ENCODE data around the gene QPCT.

The QPCT gene

GRCh38 chr2:37325625-37326071 lies 18.8 kb upstream of the QPCT start:
- no peak for FAIRE-seq

DNA sequence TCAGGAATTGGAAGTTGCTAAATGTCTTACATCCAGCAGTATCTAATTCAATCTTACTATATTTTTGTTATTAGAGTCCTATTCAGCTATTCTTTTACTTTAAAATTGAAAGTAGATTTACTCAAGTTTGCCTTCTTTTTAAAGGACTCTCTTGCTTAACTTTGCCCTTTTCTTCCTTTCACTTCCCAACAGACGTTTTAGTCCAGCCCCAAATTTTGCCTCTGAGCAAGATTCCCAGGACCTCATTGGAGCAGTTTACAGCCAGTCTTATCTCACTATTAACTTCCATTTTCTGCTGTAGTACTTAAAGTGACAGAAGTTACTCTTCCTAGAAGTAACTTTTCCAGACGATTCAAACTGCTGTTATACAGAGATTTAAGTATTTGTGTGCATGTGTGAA lies 18.1 kb upstream of the QPCT start:
- no peak for FAIRE-seq

- no peak for FAIRE-seq
Observed at GRCh38 chr2:37326866-37327634, 17.4 kb upstream of the QPCT start.

GRCh38 chr2:37330681-37331080 lies 13.7 kb upstream of the QPCT start:
- FAIRE-seq, result no peak

DNA sequence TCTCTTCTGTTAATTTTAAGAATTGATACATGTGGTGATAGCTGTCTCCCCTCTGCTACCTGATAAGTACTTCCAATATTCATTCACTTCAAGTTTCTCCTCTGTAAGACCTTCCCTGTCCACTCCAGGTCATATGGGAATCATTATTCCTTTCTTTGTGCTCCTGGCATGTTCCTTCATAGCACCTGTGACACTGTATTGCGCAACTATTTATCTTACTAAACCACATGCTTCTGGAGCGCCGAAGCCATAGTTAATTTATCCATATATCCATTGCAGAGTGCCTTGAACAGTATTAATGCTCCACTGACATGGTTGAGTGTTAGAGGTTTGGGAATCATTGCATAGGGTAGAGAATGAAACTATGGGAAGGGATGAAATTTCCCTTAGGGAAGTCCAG lies 11.9 kb upstream of the QPCT start:
- no peak for FAIRE-seq

DNA sequence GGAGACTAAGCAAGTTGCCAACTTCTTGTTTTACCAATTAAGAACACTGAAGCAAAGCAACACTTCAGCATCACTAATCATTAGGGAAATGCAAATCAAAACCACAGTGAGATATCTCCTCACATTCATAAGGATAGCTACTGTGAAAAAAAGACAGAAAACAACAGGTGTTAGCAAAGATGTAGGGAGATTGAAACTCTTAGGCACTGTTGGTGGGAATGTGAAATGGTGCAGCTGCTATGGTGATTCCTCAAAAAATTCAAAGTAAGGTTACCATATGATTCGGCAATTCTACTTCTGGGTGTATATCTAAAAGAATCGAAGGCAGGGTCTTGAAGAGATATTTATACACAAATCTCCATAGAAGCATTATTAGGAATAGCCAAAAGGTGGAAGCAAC lies 11.2 kb upstream of the QPCT start:
- FAIRE-seq, result no peak

GRCh38 chr2:37335604-37336003 lies 8.8 kb upstream of the QPCT start:
- FAIRE-seq, result no peak

GRCh38 chr2:37337620-37338280 lies 6.7 kb upstream of the QPCT start:
- FAIRE-seq, result no peak

- no peak for FAIRE-seq
Observed at GRCh38 chr2:37338933-37339332, 5.5 kb upstream of the QPCT start.

DNA sequence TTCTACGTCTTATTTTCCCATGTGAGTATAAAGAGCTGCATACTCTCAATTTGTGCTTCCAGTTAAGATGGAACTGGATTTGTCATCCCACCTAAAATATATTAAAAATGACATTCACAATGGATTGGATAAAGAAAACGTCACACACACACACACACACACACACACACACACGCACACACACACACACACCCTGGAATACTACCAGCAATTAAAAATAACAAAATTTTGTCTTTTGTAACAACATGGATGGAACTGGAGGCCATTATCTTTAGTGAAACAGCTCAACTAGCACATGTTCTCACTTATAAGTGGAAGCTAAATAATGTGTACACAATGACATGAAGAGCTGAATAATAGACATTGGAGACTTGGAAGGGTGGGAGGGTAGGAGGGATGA lies 3.8 kb upstream of the QPCT start:
- FAIRE-seq, result no peak

- no peak for FAIRE-seq
Observed at GRCh38 chr2:37342591-37343220, 1.7 kb upstream of the QPCT start.

DNA sequence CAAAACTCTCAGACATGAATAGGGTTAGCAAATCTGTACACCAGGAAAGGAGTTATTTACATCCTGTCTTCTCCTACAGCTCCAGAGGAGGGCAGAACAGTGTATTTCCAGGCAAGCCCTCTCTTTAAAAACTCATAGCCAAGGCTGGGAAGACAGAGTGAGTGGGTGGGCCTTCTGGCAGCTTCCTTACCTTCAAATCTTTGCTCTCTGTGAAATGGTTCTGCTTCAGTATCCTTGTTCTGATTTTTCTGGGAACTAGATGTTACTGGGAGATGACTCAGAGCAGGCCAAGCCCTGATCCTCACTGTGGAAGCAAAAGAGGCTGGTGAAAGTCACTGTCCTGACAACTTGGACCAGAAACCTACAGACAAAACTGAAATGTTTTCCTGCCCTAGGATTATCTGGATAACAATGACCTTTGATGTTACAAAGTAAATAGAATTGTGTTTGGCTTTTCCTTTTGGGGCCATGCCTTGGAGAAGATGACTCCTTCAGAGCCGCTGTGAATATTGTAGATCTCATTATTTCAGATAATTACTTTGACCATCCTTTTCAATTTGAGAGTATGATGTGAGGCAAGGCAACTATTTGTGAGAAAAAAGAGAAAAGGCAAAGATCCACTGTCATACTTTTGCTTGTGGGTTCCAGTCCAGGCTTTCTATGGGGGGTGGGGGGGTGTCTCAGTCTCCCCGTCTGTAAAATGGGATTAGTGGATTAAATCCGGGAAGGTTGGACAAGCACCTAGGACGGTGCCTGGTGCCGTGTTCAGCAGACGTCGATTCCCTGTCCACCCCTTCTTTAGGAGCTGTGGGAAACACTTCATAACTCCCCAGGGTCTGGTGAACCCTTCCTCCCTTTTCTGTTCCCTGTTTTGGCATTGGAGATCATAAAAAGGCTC lies 644 bp upstream of the QPCT start:
- no peak for FAIRE-seq

- FAIRE-seq, result no peak
Observed at GRCh38 chr2:37348155-37348554, 3.7 kb downstream of the QPCT start.

- FAIRE-seq, result no peak
Observed at GRCh38 chr2:37349231-37349860, 4.9 kb downstream of the QPCT start.

GRCh38 chr2:37350034-37350433 lies 5.6 kb downstream of the QPCT start:
- no peak for FAIRE-seq

DNA sequence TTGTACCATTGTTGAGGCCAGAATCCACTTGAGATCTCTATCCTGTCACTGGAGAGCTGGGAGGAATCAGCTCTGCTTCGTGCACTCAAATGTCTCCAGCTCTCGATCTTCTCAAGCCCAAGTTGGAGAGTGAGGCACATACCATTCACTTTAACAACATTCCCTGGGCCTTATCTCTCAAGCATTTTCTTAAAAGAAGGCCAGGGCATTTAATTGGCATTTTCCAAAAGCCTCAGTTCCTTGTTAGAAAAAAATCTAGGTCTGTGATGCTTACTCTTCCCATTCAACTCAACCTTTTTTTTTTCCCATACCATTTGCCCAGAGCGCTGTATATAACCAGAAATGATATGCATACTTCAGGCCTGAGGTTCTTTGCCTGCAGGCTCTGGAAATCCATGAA lies 10.1 kb downstream of the QPCT start:
- no peak for FAIRE-seq

DNA sequence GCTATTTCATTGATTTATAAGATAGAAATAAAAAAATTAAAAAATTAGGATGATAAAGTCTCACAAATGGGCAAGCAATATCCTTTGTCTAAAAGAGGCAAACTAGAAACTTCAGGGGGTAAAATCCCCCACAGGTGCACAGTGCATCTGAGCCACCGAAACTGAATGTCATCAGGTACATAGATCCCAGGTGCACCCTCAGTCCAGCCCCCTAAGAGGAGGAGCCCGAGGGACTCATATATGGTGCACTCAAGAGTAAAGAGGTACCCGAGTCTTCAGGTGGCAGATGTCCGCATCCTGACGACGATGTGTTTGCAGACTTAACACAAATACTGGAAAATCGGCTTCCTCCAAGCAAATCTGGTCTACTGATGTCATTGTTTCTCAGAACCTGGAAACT lies 11.3 kb downstream of the QPCT start:
- no peak for FAIRE-seq

GRCh38 chr2:37356299-37356698 lies 11.9 kb downstream of the QPCT start:
- no peak for FAIRE-seq

DNA sequence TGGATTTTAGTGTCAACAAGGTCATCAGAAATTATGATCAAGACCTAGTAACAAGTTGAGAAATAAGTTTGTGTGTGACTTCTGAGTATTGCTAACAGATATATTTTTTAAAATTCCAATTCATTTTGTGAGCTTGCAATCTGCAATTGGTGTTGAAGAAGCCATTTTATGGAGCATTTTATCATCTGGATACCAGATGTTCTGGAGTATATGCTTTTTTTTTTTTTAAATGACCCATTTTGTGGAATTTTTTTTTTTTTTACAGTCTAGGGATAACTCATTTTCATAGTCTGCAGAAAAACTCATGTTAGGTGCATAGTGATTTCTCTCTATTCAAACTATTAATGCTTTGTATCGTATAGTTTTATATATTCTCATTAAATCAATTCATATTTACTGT lies 12.6 kb downstream of the QPCT start:
- no peak for FAIRE-seq

DNA sequence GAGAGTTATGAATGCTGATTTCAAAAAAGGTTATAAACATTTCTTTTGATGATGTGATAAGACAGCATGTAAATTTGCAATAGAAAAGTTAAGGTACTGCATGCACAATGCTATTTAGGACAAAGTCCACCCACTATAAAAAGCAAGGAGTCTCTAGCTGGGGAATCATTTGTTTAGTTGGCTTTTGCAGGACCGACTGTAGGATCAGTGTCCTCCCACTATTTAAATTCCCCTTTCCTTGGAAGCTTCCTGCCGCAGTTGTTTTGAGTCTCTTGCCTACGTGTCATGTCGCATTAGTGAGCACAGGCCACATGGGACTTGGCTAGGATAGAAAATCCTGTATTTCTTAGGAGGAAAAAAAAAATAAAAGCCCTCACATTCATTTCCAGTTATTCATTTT lies 13.1 kb downstream of the QPCT start:
- no peak for FAIRE-seq

DNA sequence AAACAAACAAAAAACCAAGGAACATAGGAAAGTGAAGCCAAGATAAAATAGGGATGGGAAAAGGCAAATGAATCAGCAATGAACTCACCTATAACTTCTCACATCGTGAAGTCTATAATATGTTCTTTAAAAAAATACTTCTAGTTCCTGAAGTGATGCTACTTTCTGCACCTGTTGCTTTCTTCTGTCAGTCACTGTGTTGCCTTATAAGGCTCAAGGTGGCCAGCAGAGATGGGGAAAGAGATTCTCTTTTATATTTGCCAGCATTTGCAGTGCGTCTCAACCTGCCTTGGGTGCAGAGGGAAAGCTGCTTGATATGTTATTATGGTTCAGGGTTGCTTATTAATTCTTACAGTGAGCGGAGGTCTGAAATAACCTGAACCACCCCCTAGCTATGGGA lies 14.0 kb downstream of the QPCT start:
- no peak for FAIRE-seq

GRCh38 chr2:37361216-37361815 lies 16.9 kb downstream of the QPCT start:
- FAIRE-seq, result no peak
